IMR-90 (cell line): Measurements from ENCODE around the gene NEURL2. TPM values are rescaled to one million over a fixed set of nuclear protein-coding genes. Genes with fewer than 3 reads are reported as not detected.
"Not testable (repeated sequence)": the region's sequence is repeated elsewhere in the genome, so short reads cannot be mapped to it uniquely, and the experiment has no call there.

Experiments used
- ATAC-seq: fragments of 200-7000 bp; cut with Tn5 transposase; 2 replicates; pipeline ENCODE4 v1.9.1; 2020; ENCODE audit warnings: low read depth, mild to moderate bottlenecking, moderate library complexity
- BruUV-seq: library from RNA; stranded (reverse); fragments of 400-500 nt; replicated peaks from 2 replicates; lab custom pipeline; 2021; lab: Mats Ljungman, UMichigan
- CTCF ChIA-PET: fragments of 300-600 bp; formaldehyde crosslinking; extraction: SDS; loops from one replicate; lab custom pipeline; 2021; ENCODE audit warnings: antibody characterized with exemption; lab: Yijun Ruan, JAX
- POLR2A ChIA-PET: fragments of 300-600 bp; sonication (Branson Sonifier 250); formaldehyde crosslinking; loops from one replicate; lab custom pipeline; 2022; ENCODE audit warnings: antibody characterized with exemption; ENCODE audit not compliant: unreplicated experiment; lab: Charles Lee
- DNase-seq: peaks from one replicate; pipeline ENCODE4 v3.0.0; 2013
- H2AFZ ChIP-seq: replicated peaks from 2 replicates; pipeline ENCODE3; 2013; ENCODE audit warnings: low read length, mild to moderate bottlenecking; ENCODE audit not compliant: poor library complexity
- H2AK5ac ChIP-seq: 2 replicates; pipeline ENCODE4 v1.6.1; 2013; ENCODE audit warnings: low read depth, low read length, inconsistent platforms
- H2AK9ac ChIP-seq: replicated peaks from 2 replicates; pipeline ENCODE3; 2013; ENCODE audit warnings: mild to moderate bottlenecking, low read depth, low read length, moderate library complexity; ENCODE audit not compliant: poor library complexity
- H2BK120ac ChIP-seq: 2 replicates; pipeline ENCODE4 v1.6.1; 2013; ENCODE audit warnings: low read depth, low read length, inconsistent platforms
- H2BK15ac ChIP-seq: 3 replicates; pipeline ENCODE4 v1.6.1; 2013; ENCODE audit warnings: low read depth, low read length, inconsistent platforms
- H2BK20ac ChIP-seq: 2 replicates; pipeline ENCODE4 v1.6.1; 2013; ENCODE audit warnings: low read depth, mild to moderate bottlenecking, inconsistent platforms, low read length, moderate library complexity
- H2BK5ac ChIP-seq: 2 replicates; pipeline ENCODE4 v1.6.1; 2013; ENCODE audit warnings: mild to moderate bottlenecking, low read depth, low read length, inconsistent platforms; ENCODE audit not compliant: poor library complexity, severe bottlenecking
- H3K14ac ChIP-seq: replicated peaks from 2 replicates; pipeline ENCODE4 v1.6.1; 2013; ENCODE audit warnings: low read depth, low read length, inconsistent platforms
- H3K18ac ChIP-seq: 2 replicates; pipeline ENCODE4 v1.6.1; 2013; ENCODE audit warnings: low read depth, low read length, control low read depth
- H3K23ac ChIP-seq: 2 replicates; pipeline ENCODE4 v1.6.1; 2013; ENCODE audit warnings: low read depth, low read length, inconsistent platforms
- H3K27ac ChIP-seq: 2 replicates; pipeline ENCODE4 v1.5.1; 2013; ENCODE audit warnings: mild to moderate bottlenecking, control low read depth, low read length; ENCODE audit not compliant: insufficient read depth
- H3K27me3 ChIP-seq: 2 replicates; pipeline ENCODE4 v1.6.1; 2013; ENCODE audit warnings: low read length; ENCODE audit not compliant: control insufficient read depth, insufficient read depth
- H3K36me3 ChIP-seq: 2 replicates; pipeline ENCODE4 v1.6.1; 2013; ENCODE audit warnings: low read length, mixed read lengths; ENCODE audit not compliant: control insufficient read depth, insufficient read depth
- H3K4ac ChIP-seq: 2 replicates; pipeline ENCODE4 v1.6.1; 2013; ENCODE audit warnings: low read depth, low read length, inconsistent platforms
- H3K4me1 ChIP-seq: 2 replicates; pipeline ENCODE4 v1.6.1; 2013; ENCODE audit warnings: low read length, mixed read lengths; ENCODE audit not compliant: control insufficient read depth, insufficient read depth
- H3K4me2 ChIP-seq: 2 replicates; pipeline ENCODE4 v1.6.1; 2013; ENCODE audit warnings: low read depth, mild to moderate bottlenecking, control low read depth, low read length, moderate library complexity
- H3K4me3 ChIP-seq: 2 replicates; pipeline ENCODE4 v1.5.1; 2013; ENCODE audit warnings: low read depth, mild to moderate bottlenecking, control low read depth, low read length, moderate library complexity; ENCODE audit not compliant: insufficient read depth
- H3K56ac ChIP-seq: 2 replicates; pipeline ENCODE4 v1.6.1; 2013; ENCODE audit warnings: low read length, inconsistent platforms; ENCODE audit not compliant: insufficient read depth; ENCODE audit errors: extremely low read depth
- H3K79me1 ChIP-seq, 2 experiments: 2 replicates each; pipeline ENCODE4 v1.6.1; 2013; ENCODE audit warnings: low read length in 2 of 2, inconsistent platforms in 1 of 2, low read depth in 1 of 2
- H3K9ac ChIP-seq: 2 replicates; pipeline ENCODE4 v1.6.1; 2013; ENCODE audit warnings: low read depth, low read length, control low read depth
- H3K9me1 ChIP-seq: 2 replicates; pipeline ENCODE4 v1.6.1; 2013; ENCODE audit warnings: low read length, inconsistent platforms; ENCODE audit not compliant: insufficient read depth
- H3K9me3 ChIP-seq: 2 replicates; pipeline ENCODE4 v1.6.1; 2013; ENCODE audit warnings: low read length; ENCODE audit not compliant: control insufficient read depth, insufficient read depth
- H4K20me1 ChIP-seq: 2 replicates; pipeline ENCODE4 v1.6.1; 2013; ENCODE audit warnings: low read length, inconsistent platforms; ENCODE audit not compliant: insufficient read depth
- H4K5ac ChIP-seq: 2 replicates; pipeline ENCODE4 v1.6.1; 2013; ENCODE audit warnings: mild to moderate bottlenecking, low read depth, low read length, control low read depth
- H4K8ac ChIP-seq, 2 experiments: 2 replicates each; pipeline ENCODE4 v1.6.1; 2013; ENCODE audit warnings: low read depth in 2 of 2, low read length in 2 of 2, control low read depth in 1 of 2, inconsistent platforms in 1 of 2
- H4K91ac ChIP-seq: 2 replicates; pipeline ENCODE4 v1.6.1; 2013; ENCODE audit warnings: low read depth, low read length, inconsistent platforms; ENCODE audit not compliant: insufficient read depth
- WGBS, 2 experiments: methylation state at CpG; one replicate each; pipeline versions ENCODE4 v1.1.5 to v1.1.7; 2013; ENCODE audit warnings: missing lambda C conversion rate in 2 of 2; ENCODE audit not compliant: insufficient read length in 1 of 2; ENCODE audit errors: extremely low coverage in 2 of 2; 5-methylcytosine and 5-hydroxymethylcytosine counted together
- dilution Hi-C: fragments of 300-500 bp; cut with HindIII; formaldehyde crosslinking; loops from one replicate; pipeline ENCODE4 v1.14.3; 2018; ENCODE audit warnings: low sequenced_read_pairs; ENCODE audit not compliant: unreplicated experiment
- in situ Hi-C: fragments of 300-500 bp; cut with MboI; formaldehyde crosslinking; loops from 3 replicates; pipeline ENCODE4 v1.14.3; 2019; ENCODE audit warnings: low sequenced_read_pairs, inconsistent platforms, mixed read lengths
- intact Hi-C: fragments of 100-400 bp; cut with micrococcal nuclease; formaldehyde crosslinking; loops from 2 replicates; pipeline ENCODE4 v1.10.0; 2022
- polyA plus RNA-seq, 3 experiments: library from polyadenylated mRNA; depleted of rRNA; stranded (reverse); fragments of >200 nt; gene quantifications; 2 replicates each; pipeline ENCODE4 v1.2.3, GENCODE V29; 2012; ENCODE audit warnings: low replicate concordance in 1 of 3
- total RNA-seq: library from RNA; depleted of rRNA; stranded (reverse); fragments of >200 nt; gene quantifications from 2 replicates; pipeline ENCODE4 v1.2.3, GENCODE V29; 2012

The NEURL2 gene
- total and polyA plus RNA-seq, 2 of the 4 experiments (the other 2 are of a cell fraction): 1.1 to 2.5 TPM

DNA sequence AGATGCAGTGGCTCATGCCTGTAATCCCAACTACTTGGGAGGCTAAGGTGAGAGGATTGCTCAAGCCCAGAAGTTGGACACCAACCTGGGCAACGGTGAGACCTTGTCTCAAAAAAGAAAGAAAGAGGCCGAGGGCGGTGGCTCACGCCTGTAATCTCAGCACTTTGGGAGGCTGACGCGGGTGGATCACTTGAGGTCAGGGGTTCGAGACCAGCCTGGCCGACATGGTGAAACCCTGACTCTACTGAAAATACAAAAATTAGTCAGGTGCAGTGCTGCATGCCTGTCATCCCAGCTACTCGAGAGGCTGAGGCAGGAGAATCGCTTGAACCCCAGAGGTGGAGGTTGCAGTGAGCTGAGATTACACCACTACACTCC lies 16.9 kb downstream of the NEURL2 start:
- H3K4me2 ChIP-seq, H2BK120ac ChIP-seq, H2AK9ac ChIP-seq, H3K79me1 ChIP-seq, H2BK15ac ChIP-seq, H3K4me3 ChIP-seq, H4K91ac ChIP-seq, H3K9me3 ChIP-seq, dilution Hi-C loops, intact Hi-C loops, BruUV-seq, H3K18ac ChIP-seq, H3K9me1 ChIP-seq, DNase-seq, H4K20me1 ChIP-seq, H4K5ac ChIP-seq, H3K27me3 ChIP-seq, POLR2A ChIA-PET, H2AK5ac ChIP-seq, H3K14ac ChIP-seq, H3K4ac ChIP-seq, H2BK20ac ChIP-seq, H4K8ac ChIP-seq, CTCF ChIA-PET, H3K4me1 ChIP-seq, H3K23ac ChIP-seq, H2AFZ ChIP-seq, in situ Hi-C loops, H3K27ac ChIP-seq, H3K9ac ChIP-seq: not testable (repeated sequence)
- peaks cover 17% of the 10 kb centered on the region for H3K36me3 ChIP-seq
- 0 out of 2 replicates have a peak, but pooled peaks have one; percentile 6 for ATAC-seq
- 94% methylated on average over 8 of the region's 10 CpGs; no CpG with 5 or more reads in 1 of the 2 experiments for WGBS, 2 experiments
- H3K56ac ChIP-seq: 0 out of 2 replicates have a peak overlapping the region, but pooled peaks have one; percentile 12
- peak overlapping the region; percentile 68 for H2BK5ac ChIP-seq
